ENCODE measurements around the gene AFF3.

DNA sequence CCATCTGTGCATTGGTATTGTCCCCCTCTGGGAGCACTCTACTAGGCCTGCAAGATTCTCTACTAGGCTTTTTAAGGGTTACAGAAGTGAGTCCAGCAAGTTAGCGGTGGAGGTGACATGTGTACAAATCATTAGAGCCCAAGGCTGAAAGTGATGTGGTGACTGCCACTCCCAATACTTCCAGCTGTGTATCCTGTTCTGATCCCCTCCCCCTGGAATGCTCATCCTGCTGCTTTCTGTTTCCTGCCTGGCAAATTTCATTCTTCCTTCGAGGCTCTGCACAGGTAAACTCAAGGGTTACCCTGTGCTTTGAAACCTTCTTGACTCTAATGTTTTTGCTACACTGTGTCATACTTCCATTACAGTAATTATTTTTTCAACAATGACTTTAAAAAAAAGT, 394.0 kb downstream of the AFF3 start:
- TF ChIP-seq, protein P1, sequence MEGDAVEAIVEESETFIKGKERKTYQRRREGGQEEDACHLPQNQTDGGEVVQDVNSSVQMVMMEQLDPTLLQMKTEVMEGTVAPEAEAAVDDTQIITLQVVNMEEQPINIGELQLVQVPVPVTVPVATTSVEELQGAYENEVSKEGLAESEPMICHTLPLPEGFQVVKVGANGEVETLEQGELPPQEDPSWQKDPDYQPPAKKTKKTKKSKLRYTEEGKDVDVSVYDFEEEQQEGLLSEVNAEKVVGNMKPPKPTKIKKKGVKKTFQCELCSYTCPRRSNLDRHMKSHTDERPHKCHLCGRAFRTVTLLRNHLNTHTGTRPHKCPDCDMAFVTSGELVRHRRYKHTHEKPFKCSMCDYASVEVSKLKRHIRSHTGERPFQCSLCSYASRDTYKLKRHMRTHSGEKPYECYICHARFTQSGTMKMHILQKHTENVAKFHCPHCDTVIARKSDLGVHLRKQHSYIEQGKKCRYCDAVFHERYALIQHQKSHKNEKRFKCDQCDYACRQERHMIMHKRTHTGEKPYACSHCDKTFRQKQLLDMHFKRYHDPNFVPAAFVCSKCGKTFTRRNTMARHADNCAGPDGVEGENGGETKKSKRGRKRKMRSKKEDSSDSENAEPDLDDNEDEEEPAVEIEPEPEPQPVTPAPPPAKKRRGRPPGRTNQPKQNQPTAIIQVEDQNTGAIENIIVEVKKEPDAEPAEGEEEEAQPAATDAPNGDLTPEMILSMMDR (IDR thresholded peaks at IDR 0.05; ENCODE audit: low read length) = no peak
- no peak for TF ChIP-seq EZH2 (IDR thresholded peaks at IDR 0.05; ENCODE audit: borderline replicate concordance, low read length)

Measured in OCI-LY1 (cell line).